ENCODE data around the gene PRMT9.

PRMT9 gene

DNA sequence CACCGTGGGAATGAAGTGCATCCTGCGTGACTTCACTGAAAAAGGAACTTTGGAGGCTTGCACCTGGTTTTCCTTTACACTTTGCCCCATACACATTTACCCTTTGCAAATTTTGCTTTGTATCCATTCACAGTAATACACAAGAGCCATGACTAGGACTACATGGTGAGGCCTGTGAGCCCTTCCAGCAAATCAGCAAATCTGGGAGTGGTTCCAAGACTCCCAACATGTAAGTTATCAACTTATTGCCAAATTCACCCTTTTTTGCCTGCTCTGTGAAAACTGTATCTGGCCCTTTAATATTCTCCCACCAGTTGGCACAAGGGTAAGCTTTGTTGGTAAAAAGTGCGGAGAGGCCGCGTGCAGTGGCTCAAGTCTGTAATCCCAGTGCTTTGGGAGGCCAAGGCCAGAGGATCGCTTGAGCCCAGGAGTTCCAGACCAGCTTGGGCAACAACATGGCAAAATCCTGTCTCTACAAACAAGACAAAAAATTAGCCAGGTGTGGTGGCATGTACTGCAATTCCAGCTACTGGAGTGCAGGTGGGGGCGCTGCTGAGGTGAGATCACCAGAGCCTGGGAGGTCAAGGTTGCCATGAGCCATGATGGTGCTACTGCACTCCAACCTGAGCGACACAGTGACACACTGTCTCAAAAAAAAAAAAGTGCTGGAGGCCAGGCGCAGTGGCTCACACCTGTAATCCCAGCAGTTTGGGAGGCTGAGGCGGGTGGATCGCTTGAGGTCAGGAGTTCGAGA is 5.0 kb downstream of the PRMT9 start:
- DNase-seq, result no peak

DNA sequence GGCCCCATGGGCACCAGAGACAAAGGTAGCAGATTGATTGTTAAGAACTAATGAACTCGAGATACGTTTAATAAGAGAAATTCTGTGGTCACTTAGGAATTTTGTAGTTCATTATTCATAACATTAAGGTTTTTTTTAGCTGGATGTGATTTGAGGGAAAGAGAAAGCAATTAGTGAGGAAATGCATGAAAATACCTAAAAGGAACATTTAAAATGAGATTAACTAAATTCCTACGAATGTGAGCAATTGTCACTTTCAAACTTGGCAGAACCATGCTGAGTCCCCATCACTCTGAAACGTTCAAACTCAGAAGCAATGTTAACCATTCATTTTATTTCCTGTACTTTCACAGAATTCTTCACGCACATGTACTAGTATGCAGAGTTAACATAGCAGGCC is 5.9 kb downstream of the PRMT9 start:
- DNase-seq, result no peak

DNA sequence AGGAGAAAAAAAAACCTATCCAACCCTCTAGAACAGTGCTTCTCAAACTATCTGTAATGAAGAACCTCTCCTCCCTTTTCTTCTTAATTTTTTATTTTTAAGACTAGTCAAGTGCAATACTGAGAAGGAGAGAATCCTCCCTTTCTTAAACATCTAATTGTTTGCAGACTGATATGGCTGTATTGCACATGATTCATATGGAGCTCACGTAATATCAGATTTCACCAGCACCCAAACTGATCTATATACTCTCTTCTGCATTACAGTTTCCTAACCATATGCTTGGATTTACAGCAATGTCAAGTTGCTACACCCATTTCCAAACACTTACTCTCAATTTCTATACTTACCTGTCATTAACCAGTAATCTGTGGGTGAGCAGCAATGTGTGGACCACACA is 9.5 kb downstream of the PRMT9 start:
- no peak for DNase-seq

- no peak for DNase-seq
Measured at GRCh38 chr4:147674073-147674472, 9.9 kb downstream of the PRMT9 start.

DNA sequence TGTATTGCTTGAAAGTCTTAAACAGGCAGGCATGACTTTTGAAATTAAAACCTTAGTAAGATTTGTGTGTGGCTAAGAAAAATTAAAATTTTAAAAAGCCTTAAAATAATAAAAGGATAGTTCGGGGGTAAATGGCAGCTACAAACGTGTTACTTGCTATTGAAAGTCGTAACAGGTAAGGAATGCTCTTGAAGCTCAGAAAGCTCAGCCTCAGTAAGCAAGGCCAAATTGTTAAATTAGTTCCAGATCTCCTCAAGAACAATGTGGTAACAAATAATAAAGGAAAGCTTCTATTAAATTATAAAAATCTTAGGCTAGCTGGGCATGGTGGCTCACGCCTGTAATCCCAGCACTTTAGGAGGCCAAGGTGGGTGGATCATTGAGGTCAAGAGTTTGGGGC is 25.5 kb downstream of the PRMT9 start:
- DNase-seq, result no peak

- no peak for DNase-seq
Measured at GRCh38 chr4:147655639-147656038, 28.3 kb downstream of the PRMT9 start.

DNA sequence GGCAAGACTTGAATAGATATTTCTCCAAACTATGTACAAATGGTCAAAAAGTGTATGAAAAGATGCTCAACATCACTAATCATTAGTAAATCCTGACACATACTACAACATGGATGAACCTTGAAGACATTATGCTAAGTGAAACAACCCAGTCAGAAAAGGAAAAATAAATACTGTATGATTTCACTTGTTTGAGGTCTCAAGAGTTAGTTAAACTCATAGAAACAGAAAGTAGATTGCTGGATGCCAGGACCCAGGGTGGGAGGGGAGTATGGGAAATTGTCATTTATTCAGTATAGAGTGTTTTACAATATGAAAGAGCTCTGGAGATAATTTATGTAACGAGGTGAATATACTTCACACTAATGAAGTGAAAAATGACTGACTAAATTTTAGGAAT is 32.4 kb downstream of the PRMT9 start:
- no peak for DNase-seq

DNA sequence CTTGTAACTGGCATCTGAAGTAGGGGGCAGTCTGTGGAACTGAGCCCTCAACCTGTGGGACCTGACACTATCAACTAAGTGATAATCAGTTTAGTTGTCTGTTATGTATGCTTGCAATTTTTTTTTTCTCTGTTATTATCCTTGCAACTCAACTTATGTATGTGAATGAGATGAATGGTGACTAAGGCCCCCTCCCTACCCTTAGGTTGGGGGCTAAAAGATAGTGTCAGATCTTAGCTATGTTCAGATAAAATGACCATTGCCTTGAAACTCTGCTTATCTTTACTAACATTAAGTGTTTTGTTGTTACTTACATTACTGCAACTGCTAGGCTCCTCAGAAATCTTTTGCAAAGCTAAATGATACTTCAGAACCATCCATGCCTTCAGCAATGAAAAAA is 35.3 kb downstream of the PRMT9 start:
- no peak for DNase-seq

DNA sequence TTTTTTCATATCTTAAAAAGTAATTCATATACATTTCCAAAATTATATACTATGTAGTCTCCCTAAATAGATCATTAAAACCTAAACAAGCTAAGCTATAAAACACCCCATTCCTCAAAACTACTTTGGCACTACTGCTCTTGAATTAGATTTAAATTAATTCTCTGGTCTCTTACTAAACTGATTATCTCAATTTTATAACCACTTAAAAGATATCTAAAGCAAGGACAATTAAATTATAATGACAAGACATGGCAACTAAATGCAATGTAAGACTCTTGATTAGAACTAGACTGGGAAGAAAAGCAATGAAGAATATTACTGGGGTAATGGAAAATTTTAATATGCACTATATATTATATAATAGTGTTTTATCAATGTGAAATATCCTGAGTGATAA is 38.9 kb downstream of the PRMT9 start:
- no peak for DNase-seq

DNA sequence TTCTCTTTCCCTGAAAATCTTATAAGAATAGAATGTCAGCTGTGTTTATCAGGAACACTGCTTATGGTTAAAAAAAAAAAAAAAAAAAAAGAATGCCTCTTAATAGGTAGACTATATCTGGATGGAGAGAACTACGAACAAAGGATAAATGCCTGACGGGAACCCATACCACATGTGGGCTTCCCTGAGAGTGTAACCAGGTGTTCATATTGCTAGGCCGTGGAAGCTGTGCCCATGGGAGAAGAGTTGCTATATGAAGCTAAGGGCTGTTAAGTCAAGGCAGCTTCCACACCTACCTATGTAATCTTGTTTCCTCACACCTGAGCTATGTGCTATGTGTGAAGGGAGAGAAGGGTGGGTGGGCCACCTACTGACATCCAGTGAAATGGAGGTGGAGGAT is 39.5 kb downstream of the PRMT9 start:
- no peak for DNase-seq

GRCh38 chr4:147643616-147644015 is 40.3 kb downstream of the PRMT9 start:
- DNase-seq, result no peak

DNA sequence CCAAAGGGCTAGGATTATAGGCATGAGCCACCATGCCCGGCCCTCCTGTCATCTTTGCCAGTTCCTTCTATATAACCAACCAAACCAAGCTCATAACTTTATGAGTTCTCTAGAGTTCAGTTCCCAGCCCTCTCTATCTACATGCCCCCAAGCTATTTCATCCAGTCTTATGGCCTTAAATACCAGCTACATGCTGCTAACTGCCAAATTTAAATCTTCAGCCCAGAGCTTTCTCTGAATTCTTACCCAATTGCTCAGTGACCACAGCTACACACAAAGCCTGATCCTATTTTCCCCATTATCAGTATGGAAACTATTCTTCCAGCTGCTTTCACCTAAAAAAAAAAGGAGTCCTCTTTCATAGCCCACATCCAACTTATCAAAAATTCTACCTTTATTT is 43.6 kb downstream of the PRMT9 start:
- no peak for DNase-seq

GRCh38 chr4:147639388-147639787 is 44.6 kb downstream of the PRMT9 start:
- no peak for DNase-seq

GRCh38 chr4:147638942-147639341 is 45.0 kb downstream of the PRMT9 start:
- no peak for DNase-seq

DNA sequence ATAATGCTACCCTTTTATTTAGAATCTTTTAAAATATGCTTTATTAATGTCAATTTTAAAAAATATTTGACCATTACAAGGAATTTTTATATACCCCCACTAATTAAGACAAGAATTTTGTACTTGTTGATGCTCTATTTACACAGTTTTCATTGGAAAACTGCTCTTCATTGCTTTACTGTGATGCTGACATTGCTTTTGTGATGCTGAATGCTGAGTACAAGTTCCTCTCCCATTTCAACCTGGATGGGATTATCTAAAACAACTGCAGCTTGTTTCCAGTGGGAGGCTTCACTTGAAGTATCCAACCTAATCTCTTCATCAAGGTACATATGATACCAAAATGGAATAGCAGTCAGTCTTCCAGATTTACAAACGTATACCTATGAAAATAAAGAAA is 45.6 kb downstream of the PRMT9 start:
- no peak for DNase-seq

DNA sequence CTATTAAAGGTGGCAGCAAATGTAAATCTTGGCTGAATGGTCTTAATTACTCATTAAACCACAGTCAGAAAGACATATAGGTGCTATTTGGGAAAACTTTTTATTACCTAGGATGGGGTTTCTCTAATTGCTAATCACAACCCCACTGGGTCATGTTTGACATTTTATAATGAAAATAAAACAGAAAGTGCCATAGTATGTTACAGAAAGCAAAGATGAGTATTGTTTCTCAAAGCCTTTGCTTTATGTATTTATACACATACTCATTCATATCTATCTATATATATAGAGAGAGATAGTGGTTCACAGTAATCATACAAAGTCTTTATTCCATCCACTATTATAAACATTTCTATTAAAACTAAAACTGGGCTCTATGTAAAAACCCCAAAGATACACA is 48.6 kb downstream of the PRMT9 start:
- no peak for DNase-seq

DNA sequence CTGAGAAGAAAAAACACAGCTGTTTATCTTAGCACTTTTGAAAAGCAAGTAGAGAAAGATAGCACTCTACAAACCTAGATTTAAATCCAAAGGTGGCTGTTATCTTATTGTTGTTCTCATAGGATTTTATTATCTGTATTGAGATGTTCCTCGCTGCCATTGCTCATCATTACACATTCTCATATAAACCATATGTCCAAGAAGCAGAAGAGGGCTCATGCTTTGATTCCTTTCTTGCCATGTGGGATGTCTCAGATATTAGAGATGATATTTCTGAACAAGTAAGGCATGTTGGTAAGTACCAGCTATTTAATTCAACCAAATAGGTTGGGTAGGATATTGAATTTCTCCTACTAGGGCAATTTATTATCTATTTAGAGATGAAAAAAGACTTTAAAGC is 50.3 kb downstream of the PRMT9 start:
- DNase-seq, result no peak

- no peak for DNase-seq
Measured at GRCh38 chr4:147633113-147633512, 50.9 kb downstream of the PRMT9 start.

DNA sequence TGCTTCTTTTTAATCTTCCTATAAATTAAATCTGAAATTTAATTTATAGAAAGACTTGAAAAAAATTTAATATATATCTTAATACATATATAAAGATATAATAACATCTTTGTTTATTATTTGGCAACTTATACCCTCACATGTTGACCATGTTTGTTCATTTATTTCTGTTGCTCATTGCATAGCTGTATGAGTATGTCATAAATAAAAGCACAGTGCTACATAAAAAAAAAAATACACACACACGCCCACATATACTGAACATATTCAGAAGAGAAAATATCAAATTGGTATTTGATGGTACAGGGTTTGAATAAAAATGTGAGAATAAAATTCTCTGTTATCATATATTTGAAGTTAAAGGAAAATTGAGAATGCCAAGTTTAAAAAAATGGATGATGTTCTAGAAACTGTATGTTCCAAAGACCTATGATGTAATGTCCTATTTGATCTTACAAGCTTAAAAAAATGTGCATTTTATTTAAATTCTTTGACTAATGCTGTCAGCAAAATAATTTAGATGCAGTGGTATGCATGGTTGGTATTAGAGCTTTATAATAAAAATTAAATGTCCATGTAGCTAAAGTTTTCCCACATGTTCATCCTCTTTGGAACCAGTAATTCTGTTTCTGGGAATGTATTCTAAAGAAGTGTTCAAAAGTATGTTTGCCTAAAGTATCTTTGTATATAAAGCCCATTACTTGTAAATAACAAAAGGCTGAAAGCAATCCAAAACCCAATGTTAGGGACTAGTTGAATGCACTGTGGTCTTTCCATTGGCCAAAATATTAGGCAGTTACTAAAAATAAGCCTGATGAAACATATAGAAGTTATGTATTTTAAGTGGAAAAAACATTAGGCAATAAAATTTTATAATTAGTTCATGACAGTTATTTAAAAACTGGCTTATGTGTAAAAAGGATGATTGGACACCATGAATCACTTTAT is 53.9 kb downstream of the PRMT9 start:
- DNase-seq, result no peak

DNA sequence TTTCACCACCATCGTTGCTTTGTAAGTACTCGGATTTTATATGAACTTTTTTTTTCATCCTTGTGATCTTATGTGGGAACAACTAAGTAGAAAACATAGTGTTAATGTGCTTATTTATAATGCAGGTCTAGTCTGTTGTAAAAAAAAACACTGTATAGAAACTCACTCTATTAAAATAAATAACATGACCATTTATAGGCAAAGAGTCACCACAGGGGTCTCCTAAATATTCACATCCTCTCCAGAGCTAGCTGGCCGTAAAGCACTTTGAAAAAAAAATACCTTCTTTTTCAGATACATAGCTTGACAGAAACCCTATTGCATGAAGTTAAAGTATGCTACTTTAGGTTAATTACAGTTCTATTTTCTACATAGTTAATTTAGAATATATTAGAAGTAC is 55.5 kb downstream of the PRMT9 start:
- DNase-seq, result no peak

DNA sequence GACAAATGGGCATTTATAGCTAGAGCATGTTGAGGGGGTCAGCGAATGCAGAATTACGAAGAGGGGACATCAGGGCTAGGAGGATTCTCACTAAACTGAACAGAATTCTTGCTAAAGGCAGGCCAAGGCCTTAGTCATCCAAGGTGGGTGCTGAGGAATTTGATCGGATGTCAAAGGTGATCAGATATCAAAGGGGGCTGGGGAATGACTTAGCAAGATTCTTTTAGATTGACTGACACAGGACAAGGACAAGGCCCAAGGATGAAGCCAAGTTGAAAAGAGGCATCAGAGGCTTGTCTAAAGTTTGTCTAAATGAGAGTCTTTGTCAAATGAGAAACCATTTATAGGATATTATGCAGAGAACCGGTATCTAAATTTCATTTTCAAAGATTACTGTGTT is 57.1 kb downstream of the PRMT9 start:
- DNase-seq, result no peak

GRCh38 chr4:147625733-147626132 is 58.2 kb downstream of the PRMT9 start:
- no peak for DNase-seq

DNA sequence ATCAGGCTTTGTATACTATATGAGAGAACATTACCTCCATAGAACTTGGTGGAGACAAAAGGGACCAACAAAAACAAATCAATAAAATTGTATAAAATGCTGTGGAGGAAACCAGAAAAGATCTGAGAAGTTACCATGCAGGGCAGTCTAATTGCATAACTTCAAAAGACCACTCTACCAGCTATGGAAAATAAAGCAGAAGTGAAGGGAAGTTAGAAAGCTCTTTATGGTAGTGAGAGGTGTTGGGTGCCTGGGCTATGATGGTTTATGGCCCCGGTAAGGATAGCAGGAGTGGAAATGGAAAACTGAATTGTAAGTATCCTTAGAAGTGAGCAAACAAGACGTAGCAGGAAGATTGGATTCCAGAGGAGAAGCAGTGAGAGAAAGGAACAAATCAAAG is 63.6 kb downstream of the PRMT9 start:
- DNase-seq, result peak; percentile 38

All from MV-4-11 (cell line).